ENCODE measurements around the gene SRPX2.

The SRPX2 gene, protein sequence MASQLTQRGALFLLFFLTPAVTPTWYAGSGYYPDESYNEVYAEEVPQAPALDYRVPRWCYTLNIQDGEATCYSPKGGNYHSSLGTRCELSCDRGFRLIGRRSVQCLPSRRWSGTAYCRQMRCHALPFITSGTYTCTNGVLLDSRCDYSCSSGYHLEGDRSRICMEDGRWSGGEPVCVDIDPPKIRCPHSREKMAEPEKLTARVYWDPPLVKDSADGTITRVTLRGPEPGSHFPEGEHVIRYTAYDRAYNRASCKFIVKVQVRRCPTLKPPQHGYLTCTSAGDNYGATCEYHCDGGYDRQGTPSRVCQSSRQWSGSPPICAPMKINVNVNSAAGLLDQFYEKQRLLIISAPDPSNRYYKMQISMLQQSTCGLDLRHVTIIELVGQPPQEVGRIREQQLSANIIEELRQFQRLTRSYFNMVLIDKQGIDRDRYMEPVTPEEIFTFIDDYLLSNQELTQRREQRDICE

DNA sequence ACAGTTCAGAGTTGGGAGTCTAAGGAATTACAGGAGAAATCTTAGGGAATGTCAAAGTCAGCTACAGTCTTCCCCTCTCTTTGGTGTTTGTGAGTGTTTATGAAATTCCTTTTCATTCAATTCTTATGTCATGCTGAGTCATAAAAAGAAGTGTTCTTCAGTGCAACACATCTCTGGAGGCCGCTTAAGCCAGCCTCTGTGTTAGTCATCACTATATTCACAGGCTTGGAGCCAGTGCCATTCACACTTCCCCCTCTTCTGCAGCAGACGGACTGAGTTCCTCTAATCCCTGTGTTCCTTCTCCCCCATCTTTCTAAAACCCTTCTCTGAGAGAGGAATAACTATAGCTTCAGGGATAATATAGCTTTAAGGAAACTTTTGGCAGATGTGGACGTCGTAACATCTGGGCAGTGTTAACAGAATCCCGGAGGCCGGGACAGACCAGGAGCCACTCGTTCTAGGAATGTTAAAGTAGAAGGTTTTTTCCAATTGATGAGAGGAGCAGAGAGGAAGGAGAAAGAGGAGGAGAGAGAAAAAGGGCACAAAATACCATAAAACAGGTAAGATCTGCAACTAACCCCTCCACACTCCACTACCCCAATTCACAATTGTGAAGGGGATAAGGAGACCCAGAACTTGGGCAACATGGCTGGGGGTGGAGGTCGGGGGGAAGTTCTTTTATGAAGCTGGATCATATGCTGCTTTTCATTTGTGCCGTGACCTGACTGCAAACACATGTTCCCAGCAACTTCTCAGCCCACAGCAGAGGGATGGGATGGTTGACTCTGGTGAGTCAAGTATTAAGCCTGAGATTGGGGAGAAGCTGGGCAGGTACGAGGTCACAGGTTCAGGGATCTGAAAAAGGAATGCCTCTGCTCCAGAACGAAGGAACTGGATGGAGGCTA, at the start of gene SRPX2:
SRPX2 (plus strand) TSS at position 244 of the 905 bp plus-strand sequence. CDS start 2,124 bp downstream, outside the sequence.
- no peak for DNase-seq

DNA sequence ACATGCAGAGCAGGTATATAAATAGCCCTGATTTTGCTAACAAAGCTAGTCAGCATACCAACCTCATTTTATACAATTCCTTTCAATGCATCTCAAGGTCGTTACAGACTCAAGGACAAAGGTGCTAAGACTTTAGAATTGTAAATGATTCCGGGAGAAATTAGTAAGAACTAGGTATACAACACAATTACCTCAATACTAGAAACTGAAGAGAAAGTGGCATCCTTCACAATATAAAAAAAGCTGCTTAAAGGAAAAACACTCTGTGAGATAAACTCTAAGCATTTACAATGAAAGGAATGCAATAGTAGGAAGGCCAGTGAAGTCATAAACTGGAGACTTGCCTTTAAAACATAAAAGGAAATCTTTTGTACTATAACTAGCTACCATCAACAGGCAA, 47.4 kb upstream of the SRPX2 start:
- no peak for DNase-seq

DNA sequence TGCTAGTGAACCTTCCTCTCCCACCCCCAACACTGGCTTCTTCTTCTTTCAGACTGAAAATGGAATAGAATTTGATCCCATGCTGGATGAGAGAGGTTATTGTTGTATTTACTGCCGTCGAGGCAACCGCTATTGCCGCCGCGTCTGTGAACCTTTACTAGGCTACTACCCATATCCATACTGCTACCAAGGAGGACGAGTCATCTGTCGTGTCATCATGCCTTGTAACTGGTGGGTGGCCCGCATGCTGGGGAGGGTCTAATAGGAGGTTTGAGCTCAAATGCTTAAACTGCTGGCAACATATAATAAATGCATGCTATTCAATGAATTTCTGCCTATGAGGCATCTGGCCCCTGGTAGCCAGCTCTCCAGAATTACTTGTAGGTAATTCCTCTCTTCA, 44.5 kb upstream of the SRPX2 start:
- DNase-seq, result no peak

DNA sequence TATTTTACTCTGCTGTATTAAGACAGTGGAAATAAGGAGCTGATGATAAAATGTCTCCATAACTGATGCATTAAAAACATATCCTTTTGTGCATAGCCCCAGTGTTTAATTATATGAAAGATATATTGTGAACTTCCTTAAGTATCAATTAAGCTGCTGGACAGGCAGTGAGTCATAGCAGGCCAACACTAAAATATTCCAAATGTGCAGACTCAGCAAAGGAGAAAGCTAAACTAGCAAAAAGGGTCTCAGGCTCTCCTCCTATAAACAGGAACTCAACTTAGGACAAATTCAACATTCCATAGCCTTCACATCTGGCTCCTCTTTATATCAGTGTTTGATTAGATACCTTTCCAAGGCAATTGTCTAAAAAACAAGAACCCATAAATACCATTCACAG, 43.7 kb upstream of the SRPX2 start:
- no peak for DNase-seq

DNA sequence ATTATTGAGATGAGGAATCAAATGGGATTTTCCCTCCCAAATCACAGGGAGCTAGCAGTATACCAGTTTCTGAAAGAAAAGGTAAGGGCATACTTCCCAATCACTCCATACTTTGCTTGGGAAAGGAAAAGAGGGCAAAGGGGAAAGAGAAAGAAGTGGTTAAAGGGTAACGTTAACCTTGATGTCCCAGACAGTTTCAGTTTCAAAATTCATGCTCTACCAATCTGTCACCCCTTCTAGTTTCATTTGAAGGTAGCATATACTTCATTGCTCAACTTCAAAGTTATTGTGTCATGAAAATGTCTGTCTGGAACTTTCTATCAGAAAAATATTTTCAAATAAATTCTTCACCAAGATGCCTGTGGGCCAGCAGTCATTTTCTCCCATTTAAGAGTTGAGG, 43.2 kb upstream of the SRPX2 start:
- no peak for DNase-seq

DNA sequence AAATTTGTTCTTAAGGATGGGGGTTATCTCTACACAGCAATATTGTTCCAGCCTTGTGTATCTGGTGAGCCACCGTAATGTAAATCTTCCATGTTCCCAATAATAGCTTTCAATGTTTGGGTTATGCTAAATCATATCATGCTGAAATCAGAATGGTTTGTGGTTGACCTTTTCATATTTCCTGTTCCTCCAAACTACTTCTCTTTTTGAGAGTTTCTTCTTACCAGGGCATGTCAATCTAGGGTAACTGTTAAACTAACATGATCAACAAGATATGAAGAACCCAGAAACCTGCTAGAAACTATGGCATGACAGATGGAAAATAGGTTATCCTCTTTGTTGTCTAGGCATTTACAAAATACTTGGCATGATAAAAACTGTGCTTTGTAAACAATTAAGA, 37.2 kb upstream of the SRPX2 start:
- DNase-seq, result no peak

DNA sequence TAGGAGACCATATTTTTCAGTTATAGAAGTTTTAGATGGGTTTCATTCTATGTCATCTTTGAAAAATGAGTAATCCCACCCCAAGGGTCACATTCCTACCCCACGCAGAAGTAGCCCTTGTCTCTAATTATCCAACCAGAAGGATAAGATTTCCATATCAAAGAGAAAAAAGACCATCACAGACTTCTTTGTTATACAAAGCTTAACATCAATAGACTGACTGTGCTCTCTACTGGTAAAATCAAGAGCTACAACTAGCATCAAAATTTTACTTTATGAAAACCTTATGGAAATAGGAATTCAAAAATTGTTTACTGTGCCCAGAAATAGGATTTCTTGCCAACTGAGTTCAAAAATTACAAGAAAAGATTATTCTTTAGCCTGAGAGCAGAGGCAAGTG, 34.4 kb upstream of the SRPX2 start:
- no peak for DNase-seq

DNA sequence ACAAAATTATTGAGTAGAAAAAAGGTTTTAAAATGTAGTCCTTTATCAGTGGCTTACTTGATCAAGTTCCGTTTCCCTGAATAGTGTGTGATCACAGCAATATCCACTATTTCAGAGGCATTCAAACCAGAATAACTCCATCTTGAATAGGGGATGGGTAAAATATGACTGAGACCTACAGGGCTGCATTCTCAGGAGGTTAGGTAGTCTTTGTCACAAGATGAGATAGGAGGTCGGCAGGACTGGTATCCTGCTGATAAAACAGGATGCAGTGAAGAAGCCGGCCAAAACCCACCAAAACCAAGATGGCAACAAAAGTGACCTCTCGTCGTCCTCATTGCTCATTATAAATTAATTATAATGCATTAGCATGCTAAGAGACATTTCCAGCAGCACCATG, 32.0 kb upstream of the SRPX2 start:
- no peak for DNase-seq

DNA sequence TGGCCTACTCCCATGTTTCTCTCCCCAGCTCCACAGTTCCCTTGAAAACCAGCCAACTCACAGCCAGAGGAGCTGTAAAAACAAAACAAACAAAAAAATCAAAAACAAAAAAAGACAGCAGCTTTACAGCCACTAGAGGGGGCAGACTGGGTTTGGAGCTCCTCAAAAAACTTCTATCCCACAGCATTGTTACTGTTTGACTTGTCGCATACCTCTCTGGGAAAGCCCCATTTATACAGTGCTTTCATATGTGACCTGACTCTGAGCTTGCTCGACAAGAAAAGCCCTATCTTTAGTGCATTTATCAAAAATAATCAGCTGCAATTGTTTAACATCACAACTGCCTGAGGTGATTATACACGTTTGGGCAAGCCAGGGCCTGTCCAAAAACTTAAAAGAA, 29.0 kb upstream of the SRPX2 start:
- DNase-seq, result peak; percentile 48

DNA sequence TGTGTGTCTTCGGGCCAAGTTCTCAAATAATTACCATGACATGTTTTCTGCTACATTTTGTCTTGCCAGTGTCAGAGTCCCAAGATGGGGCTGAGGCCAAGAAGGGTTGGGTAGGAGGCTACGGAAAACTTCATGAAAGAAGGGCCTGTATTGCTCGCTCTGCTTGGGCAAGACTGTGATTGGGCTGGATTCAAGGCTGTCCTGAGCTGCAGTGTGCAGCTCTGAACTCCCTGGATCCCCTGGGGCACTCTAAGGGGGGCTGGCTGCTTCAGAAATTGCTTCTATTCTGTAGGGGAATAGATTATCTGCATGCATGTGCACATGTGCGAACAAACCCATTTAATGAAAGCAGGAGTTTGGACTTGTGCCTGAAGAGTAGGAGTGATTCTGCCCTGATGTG, 21.0 kb upstream of the SRPX2 start:
- no peak for DNase-seq

DNA sequence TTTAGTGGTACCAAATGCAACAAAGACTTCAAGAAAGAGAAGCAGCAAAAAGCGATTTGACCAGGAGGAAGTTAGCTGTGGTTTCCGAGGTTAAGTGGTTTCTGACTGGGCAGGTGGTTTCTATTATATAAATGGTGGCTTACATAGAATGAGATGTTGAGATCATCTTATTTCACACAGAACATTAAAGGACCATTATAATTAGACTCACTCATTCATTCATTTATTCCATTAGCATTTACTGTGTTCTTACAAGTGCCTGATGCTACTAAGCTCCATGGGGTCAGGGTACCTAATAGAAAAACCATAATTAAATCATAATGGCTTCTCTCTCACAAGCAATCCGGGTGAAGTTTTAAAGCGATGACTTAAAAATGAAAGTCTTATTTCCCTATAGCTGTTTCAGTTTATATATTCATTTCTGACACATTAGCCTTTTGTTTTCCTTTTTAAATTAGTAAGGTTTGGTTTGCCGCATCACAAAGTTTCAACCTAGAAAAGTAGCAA, 18.0 kb upstream of the SRPX2 start:
- DNase-seq, result no peak

DNA sequence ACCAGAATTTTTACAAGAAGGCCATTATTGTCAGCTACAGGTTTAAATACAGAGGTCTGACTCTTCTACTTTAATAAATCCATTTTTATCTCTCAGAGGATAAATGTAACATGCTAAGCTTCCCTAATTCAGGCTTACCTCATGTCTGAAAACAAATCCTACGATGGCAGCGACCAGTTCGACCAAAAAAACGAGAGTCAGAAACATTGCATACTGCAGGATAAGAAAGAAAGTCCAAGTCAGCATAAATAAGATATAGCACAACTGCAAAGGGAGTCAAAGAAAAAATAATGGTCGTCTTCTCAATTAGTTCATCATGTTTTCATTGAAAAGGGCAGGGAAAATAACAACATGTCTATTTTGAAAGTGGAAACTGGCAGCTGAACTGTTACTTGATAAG, 9.0 kb upstream of the SRPX2 start:
- no peak for DNase-seq

DNA sequence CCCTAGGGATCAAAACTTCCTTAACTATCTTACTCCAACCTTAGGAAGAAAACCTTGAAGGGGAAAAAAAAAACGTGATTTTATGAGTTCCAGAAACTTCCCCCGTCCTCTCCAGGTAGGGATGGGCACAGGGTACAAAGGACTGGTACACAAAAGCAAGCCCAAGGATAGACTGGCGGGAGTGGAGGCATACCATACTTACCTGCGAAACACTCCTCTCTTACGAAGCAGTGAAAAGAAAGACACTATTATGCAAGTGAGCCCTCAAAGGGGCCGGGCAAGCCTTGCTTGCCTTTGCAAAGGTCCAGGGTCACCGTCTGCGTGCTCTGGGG, 8.0 kb upstream of the SRPX2 start:
- peak; percentile 39 for DNase-seq

DNA sequence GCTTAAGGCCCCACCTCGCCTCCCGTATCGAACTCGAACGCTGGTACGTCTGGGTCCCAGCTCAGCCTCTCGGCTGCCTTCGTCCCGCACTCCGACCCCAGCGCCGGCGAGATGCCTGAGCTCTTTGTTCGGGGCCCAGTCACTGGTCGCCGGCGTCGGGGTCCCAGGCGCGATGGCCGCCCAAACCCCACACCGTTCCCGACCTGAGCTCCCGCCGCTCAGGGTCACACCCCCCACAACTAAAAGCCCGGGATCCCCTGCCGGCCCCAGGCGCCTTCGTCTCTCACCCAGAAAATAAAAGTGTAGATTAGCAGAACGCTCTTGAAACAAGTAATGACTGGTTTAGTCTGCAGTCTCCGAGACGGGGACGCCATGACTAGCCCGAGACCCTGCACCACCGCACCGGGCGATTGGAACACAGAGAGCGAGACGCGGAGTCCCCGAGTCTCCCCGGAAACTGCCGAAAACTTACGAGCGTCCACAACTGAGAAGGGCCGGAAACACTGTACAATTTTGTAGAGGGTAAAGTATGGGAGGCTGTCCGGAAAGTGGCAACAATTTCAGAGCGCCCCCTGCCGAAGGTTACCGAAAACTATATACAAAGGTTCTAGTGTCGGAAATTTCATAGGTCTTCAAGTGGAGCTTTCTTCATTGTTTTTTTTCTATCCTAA, 7.5 kb upstream of the SRPX2 start, which contains the start of gene TSPAN6:
TSPAN6 (minus strand) TSS at position 486 of the 671 bp plus-strand sequence; CDS start at position 374, 112 bp downstream.
- peak; percentile 94 for DNase-seq

DNA sequence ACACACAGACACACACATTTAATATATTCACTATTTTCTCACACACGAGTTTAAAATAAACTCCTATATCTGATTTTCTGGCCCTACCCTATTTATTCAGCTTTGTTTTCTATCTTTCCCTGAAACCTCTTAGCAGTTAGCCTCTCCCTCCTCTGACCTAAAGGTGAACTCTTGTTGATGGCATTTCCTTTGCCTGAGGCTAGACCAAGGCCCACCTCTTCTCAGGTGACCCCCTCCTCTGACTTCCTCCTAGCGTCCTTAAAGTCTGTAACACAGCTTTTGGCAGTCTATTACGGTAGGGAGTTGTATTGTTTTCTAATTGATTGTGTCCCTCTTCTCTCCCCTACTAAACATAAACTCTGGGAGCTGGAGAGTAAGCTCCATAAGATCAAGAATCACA, 1.7 kb upstream of the SRPX2 start:
- no peak for DNase-seq

DNA sequence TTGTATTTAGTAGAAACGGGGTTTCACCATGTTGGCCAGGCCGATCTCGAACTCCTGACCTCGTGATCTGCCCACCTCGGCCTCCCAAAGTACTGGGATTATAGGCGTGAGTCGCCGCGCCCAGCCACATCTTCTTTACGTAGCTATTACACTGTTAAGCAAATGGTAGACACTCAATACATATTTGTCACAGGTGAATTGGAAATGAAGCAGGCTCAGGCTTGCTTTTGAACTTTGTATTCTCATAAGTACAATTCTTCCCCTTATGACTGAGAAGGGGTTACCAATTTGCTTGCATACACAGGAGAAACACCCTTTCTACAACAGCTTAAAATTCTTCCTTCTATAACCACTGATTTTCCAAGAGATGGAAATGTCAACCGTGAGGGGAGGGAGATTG, 787 bp upstream of the SRPX2 start:
- DNase-seq, result no peak

DNA sequence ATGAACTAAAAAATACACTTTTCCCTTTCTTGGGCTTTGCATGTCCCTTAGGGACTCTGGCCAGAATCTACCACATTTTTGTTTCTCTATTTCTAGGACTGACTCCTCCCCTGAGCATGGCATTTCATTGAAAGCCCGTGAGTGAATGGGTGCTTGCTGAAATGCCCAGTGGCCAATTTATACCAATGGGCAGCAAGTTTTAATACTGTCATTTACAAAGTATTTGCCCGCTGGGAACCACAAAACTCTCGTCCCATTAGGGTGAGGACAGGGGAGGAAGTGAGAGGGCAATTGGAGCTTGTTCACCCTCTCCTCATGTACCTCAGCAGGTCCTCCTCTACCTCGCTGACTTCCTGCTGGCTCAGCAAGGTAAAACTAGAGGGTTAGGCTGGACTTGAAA, 1.1 kb downstream of the SRPX2 start:
- no peak for DNase-seq

DNA sequence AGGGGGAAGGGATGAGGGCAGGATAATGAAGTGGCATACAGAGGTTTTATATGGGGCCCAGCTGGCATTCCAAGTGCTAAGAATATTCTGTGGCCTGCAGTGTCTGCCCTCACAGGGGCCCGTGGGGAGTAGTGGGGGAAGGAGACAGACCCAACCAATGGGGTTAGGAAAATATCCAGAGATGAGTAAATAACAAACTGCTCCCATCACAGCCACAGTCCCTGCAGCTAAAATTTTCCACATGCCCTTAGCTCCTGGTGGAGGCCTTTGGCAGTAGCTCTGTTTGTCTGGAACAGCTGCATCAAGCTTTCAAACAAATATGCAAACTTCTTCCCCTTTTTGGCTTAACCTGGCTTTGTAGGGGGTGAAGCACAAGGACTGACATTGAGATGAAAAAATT, 3.1 kb downstream of the SRPX2 start:
- DNase-seq, result no peak

DNA sequence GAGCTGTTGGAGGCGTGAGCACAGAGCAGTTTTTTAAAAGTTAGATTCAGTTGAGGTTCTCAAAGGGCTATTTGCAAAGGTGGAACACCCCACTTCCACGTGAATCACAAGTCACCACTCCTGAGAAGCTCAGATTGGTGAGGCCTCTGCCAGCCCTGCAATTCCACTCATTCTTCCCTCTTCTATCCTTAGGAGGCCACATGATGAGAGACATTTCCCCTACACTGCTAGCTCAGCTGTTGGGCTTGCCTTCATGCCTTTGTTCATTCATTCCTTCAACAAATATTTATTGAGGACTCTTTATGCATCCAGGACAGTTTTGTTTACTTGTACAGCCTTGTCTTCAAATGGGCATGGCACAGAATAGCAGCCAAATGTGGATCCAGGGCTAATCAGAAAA, 3.7 kb downstream of the SRPX2 start:
- DNase-seq, result peak; percentile 38

DNA sequence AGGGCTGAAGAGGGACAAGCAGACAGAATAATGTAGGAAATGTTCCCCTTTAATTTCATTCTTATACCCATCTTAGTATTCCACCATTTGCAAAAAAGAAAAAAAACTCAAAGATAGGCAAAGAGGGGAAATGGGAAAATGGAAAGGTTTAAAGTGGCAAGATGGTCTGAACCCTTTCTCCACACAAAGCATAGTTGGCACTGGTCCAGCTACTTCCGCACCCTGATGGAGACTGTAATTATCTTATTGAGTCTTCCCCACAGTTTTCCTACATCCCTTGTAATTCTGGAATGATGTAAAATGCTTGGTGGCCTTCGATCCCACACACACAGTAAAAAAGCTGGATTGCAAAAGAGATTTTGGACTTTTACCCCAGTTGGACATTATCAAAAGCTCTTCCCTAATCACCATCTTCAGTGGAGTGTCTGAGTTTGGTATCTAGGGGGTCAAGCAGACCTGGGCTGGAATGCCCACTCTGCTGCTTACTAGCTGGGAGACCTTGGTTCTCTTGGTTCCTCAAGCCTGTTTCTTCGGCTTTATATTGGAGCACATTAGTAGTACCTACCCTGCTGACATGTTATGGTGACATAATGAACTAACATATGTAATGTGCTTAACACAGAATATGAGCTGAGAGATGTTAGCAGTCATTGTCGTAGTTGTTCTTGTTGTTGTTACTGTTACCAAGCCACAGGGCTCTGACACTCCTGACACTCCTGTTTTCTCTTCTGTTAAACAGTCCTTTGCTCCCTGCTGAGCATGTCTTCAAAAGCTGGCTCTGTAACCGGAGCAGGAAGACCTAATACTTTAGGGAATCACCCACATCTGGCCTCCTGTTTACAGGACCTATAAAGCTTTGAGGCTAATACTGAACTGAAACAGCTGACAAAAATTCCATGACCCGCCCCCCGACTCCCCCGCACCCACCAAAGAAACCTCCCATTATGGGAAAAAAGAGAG, 4.7 kb downstream of the SRPX2 start:
- DNase-seq, result no peak

DNA sequence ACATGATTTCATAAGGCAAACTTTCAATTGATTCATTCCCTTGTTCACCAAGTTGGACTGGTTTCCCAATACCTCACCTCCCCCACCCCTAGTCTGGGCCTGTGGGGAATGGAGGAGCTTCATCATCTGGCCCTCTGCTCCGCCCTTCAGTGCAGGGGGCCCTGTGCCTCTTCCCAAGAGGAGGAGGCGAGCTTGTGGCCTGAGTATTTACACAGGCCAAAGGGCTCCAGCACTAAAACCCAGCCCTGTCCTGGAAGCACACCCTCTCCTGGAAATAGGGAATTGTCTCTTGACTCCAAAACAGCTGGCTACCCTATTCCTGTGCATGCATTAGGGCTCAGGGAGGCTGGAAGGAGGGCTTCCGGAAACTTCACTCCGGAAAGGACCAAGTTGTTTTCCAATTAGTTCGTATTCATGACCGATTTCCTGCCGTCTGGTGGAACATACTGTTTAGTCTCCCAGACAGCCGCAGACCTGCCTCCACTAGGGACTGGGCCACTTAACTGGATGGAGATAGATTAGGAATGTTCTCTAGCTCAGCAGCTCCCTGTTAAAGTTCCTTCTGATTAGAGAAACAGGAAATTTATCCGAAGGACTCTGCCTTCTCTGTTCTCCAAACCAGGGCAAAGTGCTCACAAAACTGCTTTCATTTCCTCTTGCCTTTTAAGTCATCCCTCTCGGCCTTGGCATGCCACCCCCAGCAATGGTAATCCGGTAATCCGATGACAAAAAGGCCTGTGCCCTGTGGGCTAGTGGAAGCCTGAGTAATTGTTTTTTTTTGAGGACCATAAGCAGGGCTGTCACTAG, 5.8 kb downstream of the SRPX2 start:
- no peak for DNase-seq

Measured in NCI-H1092 treated with DMSO at 0.1 percent for 48 hours (cell line).